ENCODE measurements around the gene STARD10. TPM values are rescaled to one million over a fixed set of nuclear protein-coding genes. Genes with fewer than 3 reads are reported as not detected.
"Not testable (repeated sequence)": the region's sequence is repeated elsewhere in the genome, so short reads cannot be mapped to it uniquely, and the experiment has no call there.

The STARD10 gene
- total and polyA plus RNA-seq, 9 of the 15 experiments (the other 6 are each of a cell fraction or from before 2014, with no cell fraction given): 0.15 to 52.9 (median 32.3) TPM

GRCh38 chr11:72828081-72828567, 34.3 kb upstream of the STARD10 start:
- Histone ChIP-seq H2AFZ (ENCODE audit: low read depth, low read length) (no peak overlapping the region), H3K9me3 (replicated peaks; ENCODE audit: control insufficient read depth, insufficient read depth, low read depth, low read length) (no peaks in the 10 kb centered on the region), H3K4me1 (replicated peaks in 1 of 2; ENCODE audit: control insufficient read depth in 2 of 2, insufficient read depth in 2 of 2, low read length in 2 of 2) (peaks cover 0 to 18% of the 10 kb centered on the region in 2 experiments; a peak in 2 of 5 replicates), H3K36me3 (ENCODE audit: control insufficient read depth, insufficient read depth, low read length) (no peaks in the 10 kb centered on the region), H3K27ac (ENCODE audit: extremely low read depth, low read depth, low read length) (no peak overlapping the region), H4K20me1 (replicated peaks; ENCODE audit: control insufficient read depth, insufficient read depth, low read length) (no peaks in the 10 kb centered on the region), H3K4me3 (no peak overlapping the region), H3K9ac (ENCODE audit: insufficient read depth in 1 of 2, low read depth in 2 of 2, low read length in 2 of 2) (0 out of 4 replicates have a peak overlapping the region, but pooled peaks of 1 of the 2 experiments have one; percentile 21), H3K9me1 (ENCODE audit: control insufficient read depth, insufficient read depth, low read length) (no peaks in the 10 kb centered on the region), H3K27me3 (ENCODE audit: control insufficient read depth in 2 of 2, insufficient read depth in 2 of 2, low read length in 2 of 2) (no peaks in the 10 kb centered on the region), H3K4me2 (ENCODE audit: insufficient read depth, low read length) (no peak overlapping the region), H3K79me2 (ENCODE audit: control insufficient read depth, insufficient read depth, low read length) (no peaks in the 10 kb centered on the region)
- no TSS peak for BruUV-seq (replicated peaks)
- no peak for FAIRE-seq
- CTCF ChIA-PET (ENCODE audit: low intra/inter-chr PET ratio): no interaction called here
- 55% methylated on average over 11 of the region's 11 CpGs for WGBS (ENCODE audit: insufficient coverage, low coverage, missing lambda C conversion rate)
- ATAC-seq: no peak
- POLR2A ChIA-PET: interaction anchor here (0.5 to 1.3 kb wide), 5 partner anchors 13 to 314 kb away, joined by 3 to 7 read pairs (median 4); partner anchors contain the start of gene FCHSD2
- in situ Hi-C loops (cut with MboI): loop anchor here (5.0 kb wide), 1 partner anchor 414 kb away; no protein-coding TSS in a partner anchor
- TF ChIP-seq ZNF431 (CRISPR knock-in tag; IDR thresholded peaks at IDR 0.05) (no peak), ZNF146 (CRISPR knock-in tag; IDR thresholded peaks at IDR 0.05; ENCODE audit: unreplicated experiment) (no peak), ZNF197 (CRISPR knock-in tag; IDR thresholded peaks at IDR 0.05; ENCODE audit: low read depth) (no peak), ZNF696 (CRISPR knock-in tag; conservative IDR thresholded peaks at IDR 0.05) (no peak), ZC3H4 (CRISPR knock-in tag; IDR thresholded peaks at IDR 0.05; ENCODE audit: borderline replicate concordance) (no peak), ZNF354B (CRISPR knock-in tag; IDR thresholded peaks at IDR 0.05) (no peak), NFE2 (IDR thresholded peaks at IDR 0.05; ENCODE audit: low read depth) (no peak), TOE1 (IDR thresholded peaks at IDR 0.05; ENCODE audit: borderline replicate concordance) (no peak), TOE1 (CRISPR knock-in tag; IDR thresholded peaks at IDR 0.05; ENCODE audit: borderline replicate concordance, low read depth) (no peak), E2F3 (CRISPR knock-in tag; IDR thresholded peaks at IDR 0.05) (no peak), ZNF644 (tag; IDR thresholded peaks at IDR 0.05; ENCODE audit: low read depth) (no peak), ZBED1 (IDR thresholded peaks at IDR 0.05) (no peak), ATF7 (IDR thresholded peaks at IDR 0.05) (no peak), NCOR1 (IDR thresholded peaks at IDR 0.05) (no peak), PRDM10 (IDR thresholded peaks at IDR 0.05; ENCODE audit: partially characterized antibody) (no peak)
- intact Hi-C loops (cut with micrococcal nuclease): no loop called here
- no peak for DNase-seq (ENCODE audit: extremely low read depth in 1 of 4, low spot score in 3 of 4)

DNA sequence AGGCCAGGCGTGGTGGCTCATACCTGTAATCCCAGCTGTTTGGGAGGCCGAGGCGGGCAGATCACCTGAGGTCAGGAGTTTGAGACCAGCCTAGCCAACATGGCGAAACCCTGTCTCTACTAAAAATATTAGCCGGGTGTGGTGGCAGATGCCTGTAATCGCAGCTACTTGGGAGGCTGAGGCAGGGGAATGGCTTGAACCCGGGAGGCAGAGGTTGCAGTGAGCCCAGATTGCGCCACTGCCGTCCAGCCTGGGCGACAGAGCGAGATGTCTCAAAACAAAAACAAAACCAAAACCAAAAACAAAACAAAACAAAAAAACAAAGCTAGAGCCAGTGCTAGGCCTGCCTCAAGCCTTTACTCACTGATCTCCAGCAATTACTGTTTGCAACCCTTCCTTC, 33.8 kb upstream of the STARD10 start:
- WGBS (ENCODE audit: insufficient coverage, low coverage, missing lambda C conversion rate): 74% methylated on average over 11 of the region's 11 CpGs
- H3K9ac ChIP-seq (ENCODE audit: insufficient read depth in 1 of 2, low read depth in 2 of 2, low read length in 2 of 2); H3K4me3 ChIP-seq; intact Hi-C loops (cut with micrococcal nuclease); H3K79me2 ChIP-seq (ENCODE audit: control insufficient read depth, insufficient read depth, low read length); H3K27me3 ChIP-seq (ENCODE audit: control insufficient read depth in 2 of 2, insufficient read depth in 2 of 2, low read length in 2 of 2); FAIRE-seq; H3K27ac ChIP-seq (ENCODE audit: extremely low read depth, low read depth, low read length); H2AFZ ChIP-seq (ENCODE audit: low read depth, low read length); CTCF ChIA-PET (ENCODE audit: low intra/inter-chr PET ratio); ATAC-seq; H3K9me1 ChIP-seq (ENCODE audit: control insufficient read depth, insufficient read depth, low read length); DNase-seq (ENCODE audit: extremely low read depth in 1 of 4, low spot score in 3 of 4); H4K20me1 ChIP-seq (replicated peaks; ENCODE audit: control insufficient read depth, insufficient read depth, low read length); H3K4me2 ChIP-seq (ENCODE audit: insufficient read depth, low read length); H3K36me3 ChIP-seq (ENCODE audit: control insufficient read depth, insufficient read depth, low read length); BruUV-seq (replicated peaks); H3K9me3 ChIP-seq (replicated peaks; ENCODE audit: control insufficient read depth, insufficient read depth, low read depth, low read length): not testable (repeated sequence)
- in situ Hi-C loops (cut with MboI): loop anchor here (5.0 kb wide), 1 partner anchor 415 kb away; no protein-coding TSS in a partner anchor
- peaks cover 0 to 20% of the 10 kb centered on the region in 2 experiments; a peak in 2 of 5 replicates for H3K4me1 ChIP-seq (replicated peaks in 1 of 2; ENCODE audit: control insufficient read depth in 2 of 2, insufficient read depth in 2 of 2, low read length in 2 of 2)
- POLR2A ChIA-PET: interaction anchor here (0.5 to 1.3 kb wide), 5 partner anchors 12 to 315 kb away, joined by 3 to 7 read pairs (median 4); partner anchors contain the start of gene FCHSD2

All from K562 (cell line).